NCI-H2171 (cell line): ENCODE measurements around the gene ADI1.

Experiments used
- DNase-seq: peaks from one replicate; lab custom pipeline; 2025; lab: John Stamatoyannopoulos, UW

ADI1 gene

DNA sequence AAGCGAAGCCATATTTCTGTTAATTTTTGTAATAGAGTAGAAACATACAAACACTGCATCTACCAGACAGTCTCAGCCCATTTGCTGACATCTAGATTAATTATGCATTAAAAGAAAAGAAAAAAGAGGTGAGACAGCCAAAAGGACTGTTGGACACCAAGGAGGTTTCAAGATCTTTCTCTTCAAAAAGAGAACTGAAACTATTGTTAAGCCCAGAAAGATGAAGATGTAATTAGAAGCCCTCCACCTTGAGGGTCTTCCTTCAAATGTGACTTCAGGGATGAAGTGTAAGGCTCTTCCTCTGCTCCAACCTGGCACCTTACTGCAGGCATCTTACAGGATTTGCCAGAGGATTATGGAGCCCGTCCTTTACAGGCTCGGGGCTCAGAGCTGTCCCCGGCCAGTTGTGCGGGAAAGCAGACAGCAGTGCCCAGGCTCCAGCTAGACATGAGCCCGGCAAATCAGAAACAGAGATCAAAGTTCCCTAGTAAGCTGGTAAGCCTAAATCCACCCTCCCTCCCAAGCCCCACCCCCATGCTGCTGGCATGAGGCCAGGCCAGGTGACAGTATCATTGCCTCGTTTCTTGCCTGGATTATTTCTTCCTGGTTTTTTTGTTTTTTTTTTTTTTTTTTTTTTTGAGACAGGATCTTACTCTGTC, 38.9 kb downstream of the ADI1 start:
- DNase-seq: peak; percentile 27

DNA sequence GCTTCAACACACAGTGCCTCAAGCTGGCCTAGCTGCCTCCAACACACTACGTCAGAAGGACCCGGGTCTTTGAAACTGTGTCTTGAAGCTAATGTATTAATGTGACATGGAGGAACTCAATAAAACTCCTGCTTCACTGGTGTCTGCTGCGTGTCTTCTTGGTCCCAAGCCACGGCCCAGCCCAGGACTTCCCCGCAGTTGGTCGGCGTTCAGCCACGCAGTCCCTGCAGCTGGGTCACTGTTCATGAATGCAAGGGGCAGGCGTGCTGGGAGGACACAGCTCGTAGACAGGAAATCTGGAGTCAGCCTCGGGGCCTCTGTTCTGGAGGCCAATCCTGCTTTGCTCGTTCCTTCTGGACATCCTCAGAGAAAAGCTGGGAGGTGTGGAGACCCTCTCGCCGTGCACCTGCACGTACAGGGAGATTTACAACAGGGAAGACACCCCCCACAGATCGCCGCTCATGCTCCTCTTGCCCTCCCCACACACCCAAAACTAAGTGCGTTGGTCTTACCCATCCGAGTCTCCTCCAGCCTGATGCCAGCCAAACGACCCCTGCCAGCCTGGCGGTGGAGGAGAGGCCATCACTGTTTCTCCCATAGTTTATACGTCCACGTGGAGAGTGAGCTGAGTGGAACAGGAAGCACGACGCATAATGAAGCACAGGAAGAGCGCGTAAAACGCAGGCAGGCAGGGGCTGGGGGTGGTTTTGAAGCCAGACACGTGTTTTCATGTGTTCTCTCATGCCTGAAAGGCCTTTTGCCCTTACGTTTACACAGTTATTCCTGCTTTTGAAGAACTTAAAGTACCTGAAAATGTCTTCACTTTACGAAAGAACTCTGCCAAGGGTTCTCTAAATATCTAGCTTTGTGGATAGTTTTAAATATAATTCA, 39.7 kb downstream of the ADI1 start:
- no peak for DNase-seq

DNA sequence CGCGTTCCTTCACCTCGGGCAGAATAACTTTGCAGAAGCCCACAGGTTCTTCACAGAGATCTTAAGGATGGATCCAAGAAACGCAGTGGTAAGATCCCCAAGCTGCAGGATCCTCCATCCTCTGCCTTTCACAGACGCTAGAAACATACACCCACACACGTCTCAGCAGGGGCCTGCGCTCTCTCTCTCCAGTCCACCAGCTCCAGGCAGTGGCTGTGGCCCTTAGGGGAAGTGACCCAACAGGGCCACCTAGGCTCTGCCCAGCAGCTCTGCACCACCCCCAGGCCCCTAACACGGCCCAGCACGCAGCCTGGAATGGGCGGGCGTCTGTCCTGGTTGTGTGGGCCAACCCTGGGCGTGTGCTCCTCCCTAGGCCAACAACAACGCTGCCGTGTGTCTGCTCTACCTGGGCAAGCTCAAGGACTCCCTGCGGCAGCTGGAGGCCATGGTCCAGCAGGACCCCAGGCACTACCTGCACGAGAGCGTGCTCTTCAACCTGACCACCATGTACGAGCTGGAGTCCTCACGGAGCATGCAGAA, 40.4 kb downstream of the ADI1 start:
- no peak for DNase-seq

DNA sequence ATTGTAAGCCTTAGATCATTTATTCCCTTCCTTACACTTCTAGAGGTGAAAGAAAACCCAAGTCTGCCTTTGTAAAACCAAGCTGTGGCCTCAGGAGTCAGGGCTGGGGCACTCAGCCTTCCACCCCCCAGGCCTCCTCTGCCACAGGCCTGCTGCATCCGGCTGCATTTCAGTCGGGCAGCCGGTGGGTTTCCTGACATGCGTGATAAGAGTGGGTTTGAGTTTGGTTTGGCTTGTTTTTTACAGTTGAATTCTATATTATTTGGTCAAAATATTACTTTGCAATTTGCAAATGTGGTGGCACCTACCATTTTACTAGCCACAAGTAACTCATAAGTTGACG, 42.4 kb downstream of the ADI1 start:
- DNase-seq: no peak

DNA sequence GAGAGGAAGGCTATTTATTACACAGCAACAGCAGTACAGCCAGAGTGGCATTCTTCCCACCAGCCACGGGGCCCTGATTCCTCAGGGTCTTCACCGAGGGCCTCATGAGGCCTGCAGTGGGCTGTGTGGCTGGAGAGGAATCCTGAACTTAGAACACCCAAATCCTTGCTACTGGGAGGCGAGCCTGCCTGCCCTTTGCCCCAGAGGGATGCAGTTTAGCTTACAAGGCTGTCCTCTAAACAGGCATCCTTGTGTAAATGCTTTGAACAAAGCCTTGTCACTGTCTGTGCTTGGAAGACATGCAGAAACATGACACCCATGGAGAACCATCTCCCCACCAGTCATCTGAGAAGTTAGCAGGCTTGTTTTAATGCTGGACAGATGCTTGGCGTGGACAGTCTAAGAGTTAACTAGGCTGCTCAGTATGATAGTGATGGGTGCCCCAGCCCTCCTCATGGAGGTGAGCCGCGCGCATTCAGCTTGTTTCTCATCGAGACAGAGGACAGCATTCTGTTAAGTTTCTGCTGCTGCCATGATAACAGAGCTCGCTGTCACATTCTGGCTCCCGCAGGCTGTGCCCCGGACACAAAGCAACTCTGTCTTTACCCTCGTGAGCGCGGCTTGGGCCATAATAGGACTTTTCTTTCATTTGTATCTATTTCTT, 42.9 kb downstream of the ADI1 start:
- no peak for DNase-seq

DNA sequence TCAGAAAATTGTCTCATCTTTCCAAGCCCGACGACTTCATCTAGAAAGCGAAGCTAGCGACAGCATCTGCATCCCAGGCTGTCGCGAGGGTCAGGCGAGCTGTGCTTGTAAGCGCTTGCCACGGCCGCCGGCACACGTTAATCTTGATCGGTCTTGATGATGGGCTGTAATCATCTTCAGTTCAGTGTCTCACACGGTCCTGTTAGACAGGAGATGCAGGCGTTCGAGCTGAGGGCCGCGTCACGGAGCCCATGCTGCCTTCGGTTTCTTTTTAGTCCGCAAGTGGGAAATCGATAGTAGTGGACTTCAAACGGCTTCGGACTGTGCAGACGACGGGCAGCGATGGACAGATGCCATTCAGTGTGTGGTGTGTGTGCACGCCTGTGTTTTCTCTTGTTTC, 43.6 kb downstream of the ADI1 start:
- DNase-seq: no peak

DNA sequence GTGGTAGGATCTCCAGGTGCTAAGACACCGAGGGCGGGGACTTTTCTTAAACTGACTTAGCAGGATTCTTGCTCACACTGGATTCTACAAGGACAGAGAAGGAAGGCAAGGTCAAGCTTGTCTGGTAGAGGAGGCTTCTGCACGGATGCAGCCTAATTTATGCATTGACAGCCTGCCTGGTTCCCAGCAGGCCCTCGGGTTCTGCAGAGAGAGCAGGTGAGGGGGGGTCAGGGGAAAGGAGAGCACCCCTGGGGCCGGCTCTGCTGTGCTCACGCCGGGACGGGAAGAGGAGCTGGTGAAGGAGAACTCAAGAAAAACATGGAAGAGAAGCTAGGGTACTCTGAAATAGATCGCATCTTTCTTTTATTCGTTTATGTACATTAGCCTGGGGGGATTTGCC, 46.4 kb downstream of the ADI1 start:
- DNase-seq: no peak

DNA sequence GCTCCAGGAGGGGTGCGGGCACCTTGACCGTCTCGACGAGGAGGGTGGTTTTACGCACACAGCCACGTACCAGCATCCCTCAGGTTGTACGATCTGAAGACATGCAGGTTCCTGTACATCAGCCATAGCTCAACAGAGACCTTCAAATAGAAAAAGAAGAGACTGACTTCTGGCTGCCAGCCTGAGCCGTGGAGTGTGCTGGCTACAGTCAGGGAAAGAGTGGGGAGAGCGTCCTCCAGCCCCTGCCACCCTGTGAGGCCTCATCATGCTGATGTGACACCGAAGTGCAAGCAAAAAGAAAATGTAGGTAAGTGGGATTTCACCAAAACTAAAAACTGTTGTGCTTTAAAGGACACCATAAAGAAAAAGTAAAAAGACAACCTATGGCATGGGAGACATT, 47.0 kb downstream of the ADI1 start:
- DNase-seq: no peak

DNA sequence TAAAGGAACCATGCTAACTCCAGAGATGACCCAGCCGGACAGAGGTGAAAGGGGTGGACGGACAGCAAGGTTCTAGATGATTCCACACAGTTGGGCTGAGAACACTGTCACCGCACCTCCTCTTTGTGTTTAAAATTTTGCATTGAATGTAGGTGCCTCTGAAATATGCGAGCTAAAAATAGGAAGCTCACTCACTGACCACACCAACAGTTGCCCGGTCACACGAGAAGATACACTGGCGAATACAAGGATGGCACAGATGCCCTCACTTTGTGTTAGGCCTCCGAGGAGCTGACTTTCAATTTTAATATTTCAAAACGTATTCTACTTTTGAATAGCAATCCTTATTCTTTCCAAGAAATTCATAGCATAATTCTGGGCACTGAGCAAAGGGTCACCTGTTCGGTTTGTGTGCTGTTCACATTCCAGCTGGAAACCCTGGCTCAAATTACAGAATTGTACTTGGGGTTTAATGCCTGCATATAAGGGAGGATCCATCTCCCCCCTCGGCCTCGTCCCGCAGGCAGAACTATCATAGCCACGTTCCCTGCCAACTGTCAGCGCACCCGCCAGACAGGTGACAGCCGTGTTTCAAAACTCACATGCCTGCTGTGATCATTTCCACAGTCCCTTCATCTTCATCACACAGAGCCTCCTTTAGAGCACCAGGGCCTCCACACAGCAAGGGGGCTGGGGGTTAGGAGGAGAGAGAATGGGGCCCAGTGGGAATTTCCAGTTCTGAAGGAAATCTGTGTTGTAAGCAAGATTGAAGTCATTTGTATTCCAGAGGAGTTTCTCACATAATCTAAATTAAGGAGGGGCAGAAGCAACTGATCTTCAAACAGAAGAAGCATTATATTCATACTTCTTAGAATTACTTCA, 48.2 kb downstream of the ADI1 start:
- no peak for DNase-seq

DNA sequence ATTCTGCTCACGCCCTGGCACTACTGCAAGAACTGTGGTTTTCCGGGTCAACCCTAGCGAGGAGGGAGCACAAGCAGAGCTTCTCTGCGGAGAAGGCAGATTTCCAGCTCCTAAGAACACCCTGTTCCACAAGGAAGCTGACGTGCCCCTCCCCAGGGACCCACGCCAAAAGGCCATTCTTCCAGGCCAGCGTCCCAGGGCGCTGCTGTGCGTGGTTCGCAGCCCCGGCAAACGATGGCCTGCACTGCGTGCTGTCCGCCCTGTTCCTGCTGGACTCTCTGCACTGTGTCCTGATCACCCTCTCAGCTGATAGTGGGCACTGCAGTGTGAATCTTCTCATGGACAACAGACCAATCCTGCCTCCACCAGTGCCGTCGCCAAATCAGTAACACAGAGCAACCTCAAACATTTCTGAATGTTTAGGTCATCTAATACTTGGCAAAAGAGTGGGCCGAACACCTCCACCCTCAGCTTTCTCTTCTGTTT, 49.1 kb downstream of the ADI1 start:
- DNase-seq: no peak

DNA sequence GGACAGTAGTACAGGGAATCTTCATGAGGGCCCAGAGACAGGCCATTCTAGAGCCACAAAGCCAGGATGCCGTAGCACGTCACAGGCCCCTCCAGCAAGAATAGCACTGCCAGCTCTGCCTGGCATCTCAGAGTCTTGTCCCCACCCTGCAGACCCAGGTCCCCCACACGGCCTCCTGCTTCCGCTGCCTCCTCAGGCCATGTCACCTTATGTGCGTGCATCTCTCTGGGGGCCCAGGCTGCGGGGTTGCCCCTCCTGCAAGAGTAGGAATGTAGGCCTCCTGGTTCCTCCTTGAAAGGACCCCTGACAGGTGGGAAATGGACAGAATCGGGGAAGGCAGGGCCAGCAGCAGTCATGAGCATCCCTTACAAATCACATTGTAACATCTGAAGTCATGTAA, 49.8 kb downstream of the ADI1 start:
- DNase-seq: no peak

DNA sequence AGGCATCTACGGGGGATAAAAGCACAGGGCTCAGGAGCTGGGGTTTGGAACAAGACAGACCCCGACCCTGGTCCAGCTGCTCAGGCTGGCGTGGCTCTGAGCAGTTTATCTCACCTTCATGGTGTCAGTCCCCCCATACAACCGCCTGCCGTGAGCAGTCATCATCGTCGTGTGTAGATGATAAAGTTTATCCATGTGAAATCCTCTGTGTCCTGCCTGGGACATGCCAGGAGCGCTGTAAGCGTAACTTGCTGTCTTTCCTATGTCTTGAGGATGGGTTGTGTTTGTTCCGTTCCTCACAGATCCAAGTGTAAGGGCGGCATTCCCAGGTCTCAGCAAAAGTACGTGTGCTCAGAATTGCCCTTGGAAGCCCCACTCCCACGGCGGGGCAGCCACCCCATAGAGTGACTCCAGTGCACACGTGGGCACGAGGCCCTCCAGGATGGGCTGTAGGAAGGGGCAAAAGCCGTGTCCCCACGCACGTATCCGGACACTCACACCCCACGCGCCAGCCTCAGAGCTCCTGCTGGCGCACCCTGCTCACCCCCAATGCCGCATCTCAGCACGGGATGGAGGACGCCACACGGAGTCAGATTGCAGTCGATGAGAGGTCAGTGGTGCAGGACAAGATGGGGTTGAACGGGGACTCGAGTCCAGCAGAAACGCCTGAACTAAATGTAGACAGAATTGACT, 50.9 kb downstream of the ADI1 start:
- DNase-seq: no peak

DNA sequence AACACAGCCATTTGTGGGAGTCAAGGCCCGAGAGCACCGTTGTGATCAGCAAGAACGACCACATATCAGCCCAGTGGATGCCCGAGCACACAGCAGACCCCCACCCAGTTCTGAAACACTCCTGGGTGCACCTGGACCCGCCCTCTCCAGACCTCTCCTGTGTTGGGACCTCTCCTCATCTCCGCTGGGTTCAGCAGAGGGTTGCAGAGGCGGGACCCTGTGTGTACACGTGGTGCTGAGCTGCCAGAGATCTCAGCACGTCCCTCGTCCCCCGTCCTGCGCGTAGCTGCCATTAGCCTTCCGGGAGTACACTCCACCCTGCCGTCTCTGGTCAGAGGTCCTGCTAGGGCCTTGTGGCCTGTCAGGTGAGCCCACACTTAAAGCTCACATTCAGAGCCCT, 51.7 kb downstream of the ADI1 start:
- no peak for DNase-seq

DNA sequence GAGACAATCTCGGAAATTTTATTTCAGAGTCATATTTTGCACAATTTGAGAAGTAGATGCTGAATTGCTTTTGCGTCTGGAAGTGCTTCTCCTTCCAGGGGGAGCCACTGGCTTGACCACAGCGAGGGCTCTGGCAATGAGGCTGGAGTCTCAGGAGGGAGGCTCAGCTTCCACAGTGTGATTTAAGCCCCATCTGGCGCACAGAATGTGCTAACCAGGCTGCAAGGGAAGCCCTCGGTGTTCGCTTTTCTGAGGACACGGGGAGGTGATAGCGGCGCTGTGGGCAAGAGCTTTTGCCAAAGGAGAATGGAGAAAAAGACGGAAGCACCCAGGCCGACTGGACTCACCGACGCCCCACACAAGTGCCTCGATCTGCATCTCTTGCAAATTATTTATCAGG, 52.4 kb downstream of the ADI1 start:
- DNase-seq: no peak

DNA sequence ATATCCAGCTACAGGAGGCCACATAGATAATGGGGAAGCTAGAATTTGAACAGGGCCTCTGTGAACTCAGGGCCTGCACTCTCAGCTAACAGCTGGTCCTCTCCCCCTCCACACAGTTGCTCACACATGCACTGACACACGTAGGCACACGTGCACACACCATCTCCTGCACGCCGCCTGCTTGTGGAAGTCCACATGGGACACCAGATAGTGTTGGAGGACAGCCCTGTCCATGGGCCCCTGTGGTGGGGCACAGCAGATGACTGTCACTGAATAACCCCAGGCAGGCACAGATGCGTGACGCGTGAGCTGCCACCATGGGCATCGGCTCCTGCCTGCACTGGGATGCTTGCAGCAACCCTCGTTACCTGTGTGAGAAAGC, 52.9 kb downstream of the ADI1 start:
- no peak for DNase-seq

DNA sequence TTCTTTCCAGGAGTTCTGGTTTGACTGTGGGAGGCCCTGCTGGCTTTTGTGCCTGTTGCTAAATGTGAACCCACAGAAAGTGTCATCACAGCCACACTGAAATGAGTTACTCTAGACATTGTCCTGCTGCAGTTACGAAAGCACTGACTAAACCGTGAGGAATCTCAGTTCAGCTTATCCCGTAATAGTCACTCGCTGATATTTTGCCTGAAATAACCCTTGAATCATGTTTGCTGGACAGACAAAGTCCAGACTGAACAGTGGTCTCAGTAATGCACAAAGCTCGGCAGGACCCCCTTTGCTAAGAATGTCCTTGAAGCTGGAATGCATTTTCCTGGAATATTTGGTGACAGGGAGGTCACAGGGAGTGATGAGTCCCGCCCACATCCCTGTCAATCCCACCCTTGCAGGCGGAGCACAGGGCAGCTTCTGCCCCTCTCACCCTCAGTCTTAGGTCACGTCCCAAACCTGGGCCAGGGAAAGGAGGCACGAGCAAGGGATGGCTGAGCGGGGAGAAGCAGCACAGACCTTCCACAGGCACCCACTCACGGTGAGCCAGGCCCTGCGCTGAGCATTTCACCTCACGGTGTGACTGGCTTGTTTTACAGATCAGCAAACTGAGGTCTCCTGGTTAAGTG, 53.4 kb downstream of the ADI1 start:
- DNase-seq: no peak

DNA sequence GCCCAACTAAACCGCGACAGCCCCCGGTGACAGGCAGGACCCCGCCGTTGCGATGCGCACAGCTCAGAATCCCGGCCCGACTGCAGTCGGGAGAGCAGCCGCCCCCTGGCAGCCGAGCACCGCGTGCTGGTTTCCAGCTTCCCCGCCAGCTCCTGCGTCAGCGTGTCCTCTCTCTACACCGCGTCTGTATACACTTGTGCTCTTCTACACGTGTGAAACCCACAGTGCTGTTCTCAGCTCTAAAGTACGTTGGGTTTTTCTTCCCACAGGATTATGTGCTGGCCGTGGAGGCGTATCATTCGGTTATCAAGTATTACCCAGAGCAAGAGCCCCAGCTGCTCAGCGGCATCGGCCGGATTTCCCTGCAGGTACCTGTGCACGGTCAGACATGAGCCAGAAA, 54.0 kb downstream of the ADI1 start:
- DNase-seq: no peak

DNA sequence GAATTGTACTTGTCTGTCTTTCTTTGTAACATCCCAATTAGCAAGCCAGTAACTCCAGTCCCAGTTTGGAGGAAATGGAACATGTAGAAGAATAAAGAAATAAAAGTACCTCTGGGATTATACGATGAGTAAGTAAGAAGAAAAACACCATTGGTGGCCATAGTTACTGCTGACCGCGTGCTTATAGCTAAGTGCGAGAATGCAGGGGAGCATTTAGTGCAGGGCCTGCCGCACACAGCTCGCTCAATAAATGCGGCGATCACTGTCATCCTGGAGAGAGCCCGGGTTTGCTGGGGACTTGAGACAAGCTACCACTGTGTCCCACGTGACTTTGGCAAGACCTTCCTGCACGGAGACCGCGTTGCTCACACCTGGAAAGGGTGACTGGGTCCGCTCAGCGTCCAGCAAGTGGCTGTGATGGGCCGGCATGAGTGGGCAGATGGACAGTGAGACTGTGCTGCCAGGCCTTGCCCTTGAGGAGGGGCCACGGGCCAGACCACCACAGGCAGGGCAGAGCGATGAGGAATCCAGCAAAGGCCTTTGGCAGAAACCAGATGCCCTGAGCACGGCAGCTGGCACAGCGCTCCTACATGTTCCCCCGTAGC, 54.8 kb downstream of the ADI1 start:
- DNase-seq: no peak

DNA sequence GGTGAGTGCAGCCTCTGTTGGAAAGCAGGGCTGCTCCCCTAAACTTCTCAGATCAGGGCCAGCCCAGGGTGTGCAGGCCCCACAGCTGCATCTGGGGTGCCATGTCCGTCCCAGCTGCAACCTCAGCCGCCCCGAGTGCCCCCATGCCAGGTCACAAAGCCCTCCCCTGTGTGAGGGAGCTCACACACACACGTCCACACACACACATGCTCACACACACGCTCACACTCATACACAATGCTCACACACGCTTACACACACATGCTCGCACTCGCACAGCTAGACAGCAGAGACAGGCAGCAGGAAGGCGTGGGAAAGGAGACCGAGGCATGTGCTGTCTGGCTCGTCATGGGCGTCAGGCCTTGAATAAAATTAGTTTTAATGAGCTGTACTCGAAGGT, 55.4 kb downstream of the ADI1 start:
- DNase-seq: no peak

DNA sequence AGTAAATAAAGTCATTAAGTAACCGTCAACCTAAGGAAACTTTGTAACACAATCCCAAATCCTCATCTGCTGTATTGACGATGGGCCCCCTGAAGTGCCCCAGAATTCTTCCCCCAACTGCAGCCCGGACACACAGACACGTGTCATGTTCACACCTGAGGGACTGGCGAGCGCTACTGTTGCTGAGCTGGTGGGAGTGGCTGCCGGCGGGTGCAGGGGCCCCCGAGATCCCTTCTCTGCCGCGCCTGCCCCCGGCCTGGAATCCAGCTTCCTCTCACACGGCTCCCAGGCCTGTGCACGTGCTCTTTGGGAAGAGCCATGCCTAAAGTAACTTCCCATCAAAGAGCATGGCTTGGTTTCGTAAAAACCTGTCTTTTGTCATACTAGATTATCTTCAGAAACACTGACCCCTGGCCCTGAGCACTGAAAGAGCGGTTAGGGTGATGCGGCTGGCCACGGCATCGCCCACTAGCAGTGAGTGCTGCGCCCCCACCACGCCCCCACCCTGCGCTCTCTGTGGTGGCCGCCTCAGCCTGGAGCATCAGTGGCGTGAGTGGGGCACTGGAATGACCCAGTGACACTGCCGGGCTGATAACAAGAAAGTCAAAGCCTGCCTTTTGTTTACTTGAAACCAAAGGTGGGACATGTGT, 56.0 kb downstream of the ADI1 start:
- no peak for DNase-seq
